ENCODE data around the gene CLTC.

Gene CLTC

DNA sequence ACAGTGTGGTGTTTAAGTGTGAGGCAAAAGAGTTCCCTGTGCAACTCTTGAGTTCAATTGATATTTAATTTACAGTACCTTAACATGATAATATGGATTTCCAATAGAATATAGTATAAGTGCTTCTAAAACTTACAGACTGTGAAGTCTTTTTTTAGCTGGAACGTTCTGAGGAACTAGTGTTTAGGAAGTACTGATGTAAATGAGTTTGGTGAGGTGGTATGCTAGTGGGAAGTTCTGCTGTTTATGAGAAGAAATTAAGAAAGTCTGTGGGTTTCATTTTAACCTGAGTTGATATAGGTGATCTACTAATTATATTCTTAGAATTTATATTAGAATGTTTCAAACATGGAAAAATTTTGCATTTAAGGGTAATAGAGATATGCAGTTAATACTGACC, 55.5 kb downstream of the CLTC start:
- no peak overlapping the region for H3K4me3 ChIP-seq (replicated peaks in 1 of 2; ENCODE audit: low read depth in 2 of 2, low read length in 2 of 2)
- DNase-seq (ENCODE audit: low read depth in 2 of 2), result no peak
- TF ChIP-seq, protein P1, sequence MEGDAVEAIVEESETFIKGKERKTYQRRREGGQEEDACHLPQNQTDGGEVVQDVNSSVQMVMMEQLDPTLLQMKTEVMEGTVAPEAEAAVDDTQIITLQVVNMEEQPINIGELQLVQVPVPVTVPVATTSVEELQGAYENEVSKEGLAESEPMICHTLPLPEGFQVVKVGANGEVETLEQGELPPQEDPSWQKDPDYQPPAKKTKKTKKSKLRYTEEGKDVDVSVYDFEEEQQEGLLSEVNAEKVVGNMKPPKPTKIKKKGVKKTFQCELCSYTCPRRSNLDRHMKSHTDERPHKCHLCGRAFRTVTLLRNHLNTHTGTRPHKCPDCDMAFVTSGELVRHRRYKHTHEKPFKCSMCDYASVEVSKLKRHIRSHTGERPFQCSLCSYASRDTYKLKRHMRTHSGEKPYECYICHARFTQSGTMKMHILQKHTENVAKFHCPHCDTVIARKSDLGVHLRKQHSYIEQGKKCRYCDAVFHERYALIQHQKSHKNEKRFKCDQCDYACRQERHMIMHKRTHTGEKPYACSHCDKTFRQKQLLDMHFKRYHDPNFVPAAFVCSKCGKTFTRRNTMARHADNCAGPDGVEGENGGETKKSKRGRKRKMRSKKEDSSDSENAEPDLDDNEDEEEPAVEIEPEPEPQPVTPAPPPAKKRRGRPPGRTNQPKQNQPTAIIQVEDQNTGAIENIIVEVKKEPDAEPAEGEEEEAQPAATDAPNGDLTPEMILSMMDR (IDR thresholded peaks at IDR 0.05; ENCODE audit: low read depth, low read length), result no peak

DNA sequence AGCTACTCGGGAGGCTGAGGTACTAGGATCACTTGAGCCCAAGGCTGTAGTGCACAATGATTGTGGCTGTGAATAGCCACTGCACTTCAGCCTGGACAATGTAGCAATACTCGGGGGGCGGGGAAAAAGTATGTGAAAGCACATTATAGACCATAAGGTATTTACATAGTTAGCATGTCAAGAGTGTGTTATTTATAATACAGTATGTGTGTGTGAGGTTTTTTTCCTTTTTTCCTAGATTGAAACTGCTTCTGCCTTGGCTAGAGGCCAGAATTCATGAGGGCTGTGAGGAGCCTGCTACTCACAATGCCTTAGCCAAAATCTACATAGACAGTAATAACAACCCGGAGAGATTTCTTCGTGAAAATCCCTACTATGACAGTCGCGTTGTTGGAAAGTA, 57.0 kb downstream of the CLTC start:
- TF ChIP-seq, protein P1 (IDR thresholded peaks at IDR 0.05; ENCODE audit: low read depth, low read length), result no peak
- no peak overlapping the region for H3K4me3 ChIP-seq (replicated peaks in 1 of 2; ENCODE audit: low read depth in 2 of 2, low read length in 2 of 2)
- no peak for DNase-seq (ENCODE audit: low read depth in 2 of 2)

DNA sequence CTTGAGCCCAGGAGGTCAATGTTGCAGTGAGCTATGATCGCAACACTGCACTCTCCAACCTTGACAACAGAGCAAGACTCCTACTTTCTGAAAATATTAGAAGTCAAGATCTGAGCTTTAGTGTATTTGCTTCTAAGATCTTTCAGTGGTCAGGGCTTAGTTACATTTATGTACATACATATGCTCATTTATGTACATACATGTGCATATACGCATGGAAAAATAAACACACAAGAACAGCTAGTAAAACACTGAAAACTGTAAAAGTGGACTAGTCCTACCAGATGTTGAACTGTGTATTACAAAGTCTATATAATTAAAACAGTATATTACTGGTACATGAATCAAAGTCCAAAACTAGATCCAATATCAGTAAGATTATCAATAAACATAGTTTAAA, 59.2 kb downstream of the CLTC start:
- no peak for DNase-seq (ENCODE audit: low read depth in 2 of 2)
- TF ChIP-seq, protein P1 (IDR thresholded peaks at IDR 0.05; ENCODE audit: low read depth, low read length), result no peak
- H3K4me3 ChIP-seq (replicated peaks in 1 of 2; ENCODE audit: low read depth in 2 of 2, low read length in 2 of 2), result no peak overlapping the region

DNA sequence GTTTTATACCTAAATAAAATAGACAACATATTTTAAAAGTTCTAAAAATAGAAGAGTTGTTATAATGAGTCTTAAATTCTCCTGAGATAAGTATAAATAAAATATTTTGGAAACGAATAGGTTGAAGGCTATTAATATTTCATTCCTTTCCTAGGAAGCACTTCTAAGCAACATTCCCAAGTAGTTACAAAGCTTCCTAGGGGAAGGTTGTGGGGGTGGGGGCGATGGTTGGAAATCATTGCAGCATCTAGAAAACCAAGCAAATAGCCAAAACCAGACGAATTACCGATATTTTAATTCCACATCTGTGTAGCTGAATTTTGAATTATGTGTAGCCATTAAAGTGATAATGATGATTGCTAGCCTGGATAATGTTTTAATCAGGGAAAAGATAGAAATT, 60.6 kb downstream of the CLTC start:
- no peak for DNase-seq (ENCODE audit: low read depth in 2 of 2)
- TF ChIP-seq, protein P1 (IDR thresholded peaks at IDR 0.05; ENCODE audit: low read depth, low read length), result no peak

DNA sequence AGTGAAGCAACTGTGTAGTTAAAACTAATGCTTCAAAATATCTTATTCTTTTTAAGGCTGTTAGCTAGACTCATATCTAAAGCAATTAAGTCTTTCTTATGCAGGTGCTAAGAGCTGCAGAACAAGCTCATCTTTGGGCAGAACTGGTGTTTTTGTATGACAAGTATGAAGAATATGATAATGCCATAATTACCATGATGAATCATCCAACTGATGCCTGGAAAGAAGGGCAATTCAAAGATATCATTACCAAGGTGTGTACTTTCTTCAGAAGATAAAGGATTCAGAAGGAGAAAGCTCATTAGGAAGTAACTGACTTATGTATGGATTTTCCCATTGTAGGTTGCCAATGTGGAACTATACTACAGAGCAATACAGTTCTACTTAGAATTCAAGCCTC, 63.6 kb downstream of the CLTC start:
- no peak for DNase-seq (ENCODE audit: low read depth in 2 of 2)
- TF ChIP-seq, protein P1 (IDR thresholded peaks at IDR 0.05; ENCODE audit: low read depth, low read length), result no peak

More for the DNA sequence above, 60.6 kb downstream of the CLTC start:
- no peak overlapping the region for H3K4me3 ChIP-seq (replicated peaks in 1 of 2; ENCODE audit: low read depth in 2 of 2, low read length in 2 of 2)

DNA sequence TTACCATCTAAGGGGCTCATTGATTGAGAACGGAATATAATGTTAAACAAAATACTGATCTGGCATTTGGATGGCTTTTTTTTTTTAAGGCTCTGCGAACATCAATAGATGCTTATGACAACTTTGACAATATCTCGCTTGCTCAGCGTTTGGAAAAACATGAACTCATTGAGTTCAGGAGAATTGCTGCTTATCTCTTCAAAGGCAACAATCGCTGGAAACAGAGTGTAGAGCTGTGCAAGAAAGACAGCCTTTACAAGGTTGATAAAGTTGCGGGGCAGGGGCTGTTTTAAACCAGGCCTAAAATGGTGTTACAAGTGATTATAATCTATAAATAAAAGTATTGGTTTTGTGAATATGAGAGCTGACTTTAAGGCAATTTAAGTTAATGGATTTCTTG, 65.3 kb downstream of the CLTC start:
- TF ChIP-seq, protein P1 (IDR thresholded peaks at IDR 0.05; ENCODE audit: low read depth, low read length), result no peak
- no peak for DNase-seq (ENCODE audit: low read depth in 2 of 2)
- no peak overlapping the region for H3K4me3 ChIP-seq (replicated peaks in 1 of 2; ENCODE audit: low read depth in 2 of 2, low read length in 2 of 2)

More for the DNA sequence above, 63.6 kb downstream of the CLTC start:
- H3K4me3 ChIP-seq (replicated peaks in 1 of 2; ENCODE audit: low read depth in 2 of 2, low read length in 2 of 2), result no peak overlapping the region

DNA sequence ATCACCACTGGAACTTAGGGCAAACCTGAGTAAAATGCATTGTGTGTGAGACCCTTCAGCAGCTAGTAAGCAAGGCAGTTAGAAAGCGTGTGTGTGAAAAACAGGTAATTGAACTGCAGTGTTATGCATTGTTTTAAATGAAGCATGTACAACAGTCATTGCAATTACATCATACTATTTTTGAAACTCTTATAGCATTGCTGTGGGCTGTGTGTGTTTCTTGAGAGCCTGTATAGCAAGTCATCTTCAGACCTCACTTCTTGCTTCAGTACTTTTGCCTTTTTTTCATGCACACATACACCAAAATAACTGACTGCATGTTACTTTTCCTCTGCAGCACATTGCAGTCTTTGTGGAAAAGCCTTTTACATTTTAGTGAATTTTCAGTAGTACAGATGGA, 68.3 kb downstream of the CLTC start:
- TF ChIP-seq, protein P1 (IDR thresholded peaks at IDR 0.05; ENCODE audit: low read depth, low read length), result no peak
- no peak for DNase-seq (ENCODE audit: low read depth in 2 of 2)
- H3K4me3 ChIP-seq (replicated peaks in 1 of 2; ENCODE audit: low read depth in 2 of 2, low read length in 2 of 2), result no peak overlapping the region
